ENCODE results near the gene ELOVL5.

ELOVL5 gene

GRCh38 chr6:53258774-53259155 lies 90.0 kb downstream of the ELOVL5 start:
- peaks cover 37% of the 10 kb centered on the region for H3K36me3 ChIP-seq (ENCODE audit: insufficient read depth, low read depth, low read length)
- H3K4me3 ChIP-seq (ENCODE audit: low read length), result no peak overlapping the region
- no peak overlapping the region for H3K27ac ChIP-seq (ENCODE audit: low read length)
- H3K9me3 ChIP-seq (ENCODE audit: insufficient read depth, low read depth, low read length), result no peaks in the 10 kb centered on the region
- no peak overlapping the region for H3K9ac ChIP-seq (ENCODE audit: low read depth, low read length)
- no peaks in the 10 kb centered on the region for H3K27me3 ChIP-seq (ENCODE audit: insufficient read depth, low read length)
- no peaks in the 10 kb centered on the region for H3K4me1 ChIP-seq (ENCODE audit: insufficient read depth, low read length)

DNA sequence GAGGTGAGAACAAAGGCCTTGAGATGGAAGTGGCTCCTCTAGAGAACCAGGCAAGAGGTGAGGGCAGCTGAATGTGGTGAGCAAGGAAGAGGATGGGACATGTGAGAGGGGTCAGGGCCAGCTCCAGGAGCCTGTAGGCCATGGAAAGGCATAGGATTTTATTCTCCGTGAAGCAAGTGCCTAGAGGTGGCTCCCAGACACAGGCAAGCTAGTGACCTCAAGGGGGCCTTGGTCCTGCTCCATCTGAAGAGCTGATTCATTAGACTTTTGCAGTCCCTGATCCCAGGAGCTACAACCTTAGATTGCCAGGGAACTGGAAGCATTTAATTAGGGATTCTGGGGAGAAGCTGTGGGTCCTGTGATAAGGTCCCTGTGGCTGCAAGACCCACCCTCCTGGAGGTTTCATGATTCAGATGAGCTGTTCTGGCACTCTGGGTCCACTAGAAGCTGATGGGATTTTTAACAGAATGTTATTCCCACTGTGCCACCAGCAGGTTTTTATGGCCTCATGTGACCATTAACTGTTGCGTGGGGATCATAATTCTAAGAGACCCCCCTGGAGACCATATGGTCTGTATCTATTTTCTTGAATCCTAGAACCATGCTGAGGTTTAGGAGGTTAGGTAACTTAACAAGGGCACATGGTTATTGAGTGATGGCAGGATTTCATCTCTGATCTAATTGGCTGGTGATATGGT lies 90.5 kb downstream of the ELOVL5 start:
- Histone ChIP-seq H3K9ac (ENCODE audit: low read depth, low read length) (no peak overlapping the region), H3K4me3 (ENCODE audit: low read length) (no peak overlapping the region), H3K36me3 (ENCODE audit: insufficient read depth, low read depth, low read length) (peaks cover 37% of the 10 kb centered on the region), H3K9me3 (ENCODE audit: insufficient read depth, low read depth, low read length) (no peaks in the 10 kb centered on the region), H3K4me1 (ENCODE audit: insufficient read depth, low read length) (no peaks in the 10 kb centered on the region), H3K27ac (ENCODE audit: low read length) (no peak overlapping the region), H3K27me3 (ENCODE audit: insufficient read depth, low read length) (no peaks in the 10 kb centered on the region)

DNA sequence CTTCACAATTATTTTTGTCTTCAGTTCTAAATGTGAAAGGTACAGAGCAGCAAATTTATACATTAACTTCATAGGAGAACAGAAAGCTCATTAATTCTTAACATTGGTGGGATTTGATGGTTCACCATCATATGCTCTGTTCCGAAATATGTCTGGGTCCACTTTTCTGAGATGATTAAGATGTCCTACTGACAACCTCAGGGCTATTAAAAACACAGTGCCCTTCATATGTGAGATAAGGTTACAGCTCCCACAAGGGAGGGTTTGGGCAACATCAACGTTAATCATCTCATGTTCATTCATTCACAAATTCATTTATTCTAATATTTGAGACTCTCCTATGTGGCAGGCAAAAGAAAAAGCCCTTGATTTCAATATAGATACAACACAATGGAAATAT lies 91.2 kb downstream of the ELOVL5 start:
- Histone ChIP-seq H3K36me3 (ENCODE audit: insufficient read depth, low read depth, low read length) (peaks cover 35% of the 10 kb centered on the region), H3K4me1 (ENCODE audit: insufficient read depth, low read length) (no peaks in the 10 kb centered on the region)

DNA sequence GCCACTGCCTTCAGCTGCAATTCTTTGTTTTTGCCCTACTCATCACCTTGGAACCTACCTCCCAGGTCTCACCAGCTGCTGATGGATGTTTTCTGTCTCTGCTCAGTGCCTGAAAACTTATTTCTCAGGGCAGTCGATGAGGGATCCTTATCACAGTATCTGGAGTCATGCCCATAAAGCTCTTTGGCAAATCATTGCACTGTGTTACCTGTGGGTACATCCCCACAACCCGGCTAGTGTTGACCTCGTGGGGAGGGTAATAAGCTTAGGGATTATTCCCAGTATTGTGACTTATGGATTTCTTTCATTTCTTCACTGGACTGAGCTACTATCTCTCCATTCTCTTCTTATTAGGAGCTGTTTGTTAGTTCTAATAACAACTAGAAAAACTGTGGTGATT lies 91.7 kb downstream of the ELOVL5 start:
- peaks cover 30% of the 10 kb centered on the region for H3K36me3 ChIP-seq (ENCODE audit: insufficient read depth, low read depth, low read length)
- no peaks in the 10 kb centered on the region for H3K27me3 ChIP-seq (ENCODE audit: insufficient read depth, low read length)
- no peaks in the 10 kb centered on the region for H3K4me1 ChIP-seq (ENCODE audit: insufficient read depth, low read length)
- H3K27ac ChIP-seq (ENCODE audit: low read length), result no peak overlapping the region
- H3K9me3 ChIP-seq (ENCODE audit: insufficient read depth, low read depth, low read length), result no peaks in the 10 kb centered on the region
- no peak overlapping the region for H3K9ac ChIP-seq (ENCODE audit: low read depth, low read length)
- H3K4me3 ChIP-seq (ENCODE audit: low read length), result no peak overlapping the region

More for the DNA sequence above, 91.2 kb downstream of the ELOVL5 start:
- H3K9me3 ChIP-seq (ENCODE audit: insufficient read depth, low read depth, low read length), result no peaks in the 10 kb centered on the region
- H3K27ac ChIP-seq (ENCODE audit: low read length), result no peak overlapping the region
- no peaks in the 10 kb centered on the region for H3K27me3 ChIP-seq (ENCODE audit: insufficient read depth, low read length)
- no peak overlapping the region for H3K4me3 ChIP-seq (ENCODE audit: low read length)
- no peak overlapping the region for H3K9ac ChIP-seq (ENCODE audit: low read depth, low read length)

- Histone ChIP-seq H3K4me1 (ENCODE audit: insufficient read depth, low read length) (no peaks in the 10 kb centered on the region), H3K9ac (ENCODE audit: low read depth, low read length) (no peak overlapping the region), H3K9me3 (ENCODE audit: insufficient read depth, low read depth, low read length) (no peaks in the 10 kb centered on the region), H3K36me3 (ENCODE audit: insufficient read depth, low read depth, low read length) (no peaks in the 10 kb centered on the region), H3K4me3 (ENCODE audit: low read length) (no peak overlapping the region), H3K27me3 (ENCODE audit: insufficient read depth, low read length) (no peaks in the 10 kb centered on the region), H3K27ac (ENCODE audit: low read length) (no peak overlapping the region)
Observed at GRCh38 chr6:53252177-53252692, 96.5 kb downstream of the ELOVL5 start.

DNA sequence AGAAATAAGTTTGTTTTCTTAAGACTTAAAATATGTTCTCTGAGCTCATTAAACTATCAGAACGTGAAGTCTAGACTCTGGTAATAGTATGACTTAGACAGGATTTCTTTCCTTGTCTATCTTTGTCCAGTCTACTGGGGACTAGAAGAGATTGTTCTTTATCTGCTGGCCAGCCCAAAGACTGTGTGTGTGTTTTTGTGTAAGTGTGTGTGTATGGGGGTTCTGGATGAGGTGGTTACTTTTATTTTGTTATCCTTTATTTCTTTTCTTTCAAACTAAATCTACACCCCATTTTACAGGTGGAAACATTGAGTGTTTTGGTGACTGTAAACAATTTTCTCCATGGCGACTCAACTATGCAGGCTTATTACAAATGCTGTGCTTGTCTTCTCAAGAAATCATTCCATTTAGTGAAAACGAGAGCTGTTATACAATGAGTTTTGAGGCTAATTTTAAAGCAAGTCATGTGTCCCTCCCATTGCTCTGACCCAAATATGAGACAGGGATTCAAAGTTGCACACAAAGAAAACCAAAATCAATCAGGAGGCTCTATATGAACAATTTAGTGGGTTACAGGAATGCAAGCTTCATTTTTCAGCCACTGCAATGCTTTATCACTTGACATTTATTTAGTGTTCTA lies 97.6 kb downstream of the ELOVL5 start:
- Histone ChIP-seq H3K4me3 (ENCODE audit: low read length) (no peak overlapping the region), H3K9ac (ENCODE audit: low read depth, low read length) (no peak overlapping the region), H3K4me1 (ENCODE audit: insufficient read depth, low read length) (no peaks in the 10 kb centered on the region), H3K27me3 (ENCODE audit: insufficient read depth, low read length) (no peaks in the 10 kb centered on the region), H3K27ac (ENCODE audit: low read length) (no peak overlapping the region), H3K36me3 (ENCODE audit: insufficient read depth, low read depth, low read length) (no peaks in the 10 kb centered on the region), H3K9me3 (ENCODE audit: insufficient read depth, low read depth, low read length) (no peaks in the 10 kb centered on the region)

GRCh38 chr6:53250176-53251032 lies 98.3 kb downstream of the ELOVL5 start:
- no peaks in the 10 kb centered on the region for H3K36me3 ChIP-seq (ENCODE audit: insufficient read depth, low read depth, low read length)
- H3K9ac ChIP-seq (ENCODE audit: low read depth, low read length), result no peak overlapping the region
- H3K27me3 ChIP-seq (ENCODE audit: insufficient read depth, low read length), result no peaks in the 10 kb centered on the region
- H3K27ac ChIP-seq (ENCODE audit: low read length), result no peak overlapping the region
- no peak overlapping the region for H3K4me3 ChIP-seq (ENCODE audit: low read length)
- no peaks in the 10 kb centered on the region for H3K4me1 ChIP-seq (ENCODE audit: insufficient read depth, low read length)
- H3K9me3 ChIP-seq (ENCODE audit: insufficient read depth, low read depth, low read length), result no peaks in the 10 kb centered on the region

GRCh38 chr6:53246924-53247323 lies 101.8 kb downstream of the ELOVL5 start:
- Histone ChIP-seq H3K9me3 (ENCODE audit: insufficient read depth, low read depth, low read length) (no peaks in the 10 kb centered on the region), H3K27me3 (ENCODE audit: insufficient read depth, low read length) (no peaks in the 10 kb centered on the region), H3K9ac (ENCODE audit: low read depth, low read length) (no peak overlapping the region), H3K27ac (ENCODE audit: low read length) (no peak overlapping the region), H3K4me3 (ENCODE audit: low read length) (no peak overlapping the region), H3K36me3 (ENCODE audit: insufficient read depth, low read depth, low read length) (no peaks in the 10 kb centered on the region), H3K4me1 (ENCODE audit: insufficient read depth, low read length) (no peaks in the 10 kb centered on the region)

DNA sequence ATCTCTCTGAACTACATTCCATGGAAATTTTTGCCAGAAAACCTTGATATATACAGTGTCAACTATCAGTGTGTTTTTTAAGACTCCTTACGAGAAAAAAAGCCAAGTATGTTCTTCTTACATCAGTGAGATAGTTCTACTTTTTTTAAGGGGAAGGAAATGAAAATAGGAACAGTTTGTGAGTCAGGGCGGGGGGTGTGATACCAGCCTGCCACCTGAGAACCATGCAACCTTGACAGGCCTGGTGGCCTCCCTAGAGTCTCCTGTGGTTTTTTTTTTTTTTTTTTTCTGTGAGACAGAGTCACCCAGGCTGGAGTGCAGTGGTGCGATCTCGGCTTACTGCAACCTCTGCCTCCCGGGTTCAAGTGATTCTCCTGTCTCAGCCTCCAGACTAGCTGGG lies 103.8 kb downstream of the ELOVL5 start:
- no peaks in the 10 kb centered on the region for H3K36me3 ChIP-seq (ENCODE audit: insufficient read depth, low read depth, low read length)
- no peak overlapping the region for H3K4me3 ChIP-seq (ENCODE audit: low read length)
- no peaks in the 10 kb centered on the region for H3K9me3 ChIP-seq (ENCODE audit: insufficient read depth, low read depth, low read length)
- H3K9ac ChIP-seq (ENCODE audit: low read depth, low read length), result no peak overlapping the region
- H3K27me3 ChIP-seq (ENCODE audit: insufficient read depth, low read length), result no peaks in the 10 kb centered on the region
- H3K27ac ChIP-seq (ENCODE audit: low read length), result no peak overlapping the region
- no peaks in the 10 kb centered on the region for H3K4me1 ChIP-seq (ENCODE audit: insufficient read depth, low read length)

- H3K4me3 ChIP-seq (ENCODE audit: low read length), result no peak overlapping the region
- no peaks in the 10 kb centered on the region for H3K9me3 ChIP-seq (ENCODE audit: insufficient read depth, low read depth, low read length)
- H3K36me3 ChIP-seq (ENCODE audit: insufficient read depth, low read depth, low read length), result no peaks in the 10 kb centered on the region
- H3K27ac ChIP-seq (ENCODE audit: low read length), result no peak overlapping the region
- no peaks in the 10 kb centered on the region for H3K4me1 ChIP-seq (ENCODE audit: insufficient read depth, low read length)
- H3K9ac ChIP-seq (ENCODE audit: low read depth, low read length), result no peak overlapping the region
- H3K27me3 ChIP-seq (ENCODE audit: insufficient read depth, low read length), result no peaks in the 10 kb centered on the region
Observed at GRCh38 chr6:53244399-53244931, 104.3 kb downstream of the ELOVL5 start.

GRCh38 chr6:53241938-53242337 lies 106.8 kb downstream of the ELOVL5 start:
- H3K27me3 ChIP-seq (ENCODE audit: insufficient read depth, low read length), result no peaks in the 10 kb centered on the region
- no peak overlapping the region for H3K9ac ChIP-seq (ENCODE audit: low read depth, low read length)
- no peaks in the 10 kb centered on the region for H3K36me3 ChIP-seq (ENCODE audit: insufficient read depth, low read depth, low read length)
- H3K4me1 ChIP-seq (ENCODE audit: insufficient read depth, low read length), result no peaks in the 10 kb centered on the region
- no peak overlapping the region for H3K27ac ChIP-seq (ENCODE audit: low read length)
- H3K9me3 ChIP-seq (ENCODE audit: insufficient read depth, low read depth, low read length), result no peaks in the 10 kb centered on the region
- H3K4me3 ChIP-seq (ENCODE audit: low read length), result no peak overlapping the region
